Endothelial cell of umbilical vein (primary cell): ENCODE measurements around the gene KRT77.

ENCODE experiments used
- POLR2A ChIP-seq: IDR thresholded peaks from 2 replicates; pipeline ENCODE4 v1.6.1; 2012; ENCODE audit warnings: low read depth, mild to moderate bottlenecking, control low read depth, low read length
- POLR2AphosphoS5 ChIP-seq: IDR thresholded peaks from 2 replicates; pipeline ENCODE4 v1.6.1; 2012; ENCODE audit warnings: low read depth, mild to moderate bottlenecking, control low read depth, low read length, moderate library complexity; ENCODE audit not compliant: insufficient read depth

GRCh38 chr12:52687497-52688385 is 15.6 kb downstream of the KRT77 start:
- no peak for TF ChIP-seq POLR2AphosphoS5
- no peak for TF ChIP-seq POLR2A
